HG03460 (cell line): Measurements from ENCODE around the gene SCUBE1.

Source experiments
- ATAC-seq: cut with Tn5 transposase; IDR thresholded peaks from one replicate; pipeline ENCODE4 v1.9.1; 2021; ENCODE audit not compliant: unreplicated experiment

The SCUBE1 gene

GRCh38 chr22:43329061-43329460 lies 14.1 kb downstream of the SCUBE1 start:
- no peak for ATAC-seq

- no peak for ATAC-seq
These were observed 16.1 kb downstream of the SCUBE1 start for GRCh38 chr22:43327157-43327438.

- ATAC-seq, result no peak
These were observed 16.6 kb downstream of the SCUBE1 start for GRCh38 chr22:43326331-43327156.

GRCh38 chr22:43325176-43325575 lies 18.0 kb downstream of the SCUBE1 start:
- no peak for ATAC-seq

GRCh38 chr22:43320943-43321900 lies 21.9 kb downstream of the SCUBE1 start:
- no peak for ATAC-seq

GRCh38 chr22:43319661-43320486 lies 23.3 kb downstream of the SCUBE1 start:
- ATAC-seq, result no peak

- no peak for ATAC-seq
These were observed 25.9 kb downstream of the SCUBE1 start for GRCh38 chr22:43317239-43317638.

GRCh38 chr22:43315687-43316217 lies 27.4 kb downstream of the SCUBE1 start:
- no peak for ATAC-seq

- no peak for ATAC-seq
These were observed 28.6 kb downstream of the SCUBE1 start for GRCh38 chr22:43314611-43315010.

- ATAC-seq, result no peak
These were observed 29.2 kb downstream of the SCUBE1 start for GRCh38 chr22:43313890-43314474.

- ATAC-seq, result no peak
These were observed 29.8 kb downstream of the SCUBE1 start for GRCh38 chr22:43313244-43313889.

- ATAC-seq, result no peak
These were observed 30.6 kb downstream of the SCUBE1 start for GRCh38 chr22:43312608-43313007.

- ATAC-seq, result no peak
These were observed 32.4 kb downstream of the SCUBE1 start for GRCh38 chr22:43310798-43311197.

GRCh38 chr22:43310311-43310710 lies 32.9 kb downstream of the SCUBE1 start:
- no peak for ATAC-seq

GRCh38 chr22:43308836-43309235 lies 34.3 kb downstream of the SCUBE1 start:
- ATAC-seq, result no peak

- ATAC-seq, result no peak
These were observed 34.9 kb downstream of the SCUBE1 start for GRCh38 chr22:43308060-43308830.

GRCh38 chr22:43305806-43306205 lies 37.4 kb downstream of the SCUBE1 start:
- no peak for ATAC-seq

- no peak for ATAC-seq
These were observed 38.2 kb downstream of the SCUBE1 start for GRCh38 chr22:43304831-43305590.

GRCh38 chr22:43303751-43304150 lies 39.4 kb downstream of the SCUBE1 start:
- no peak for ATAC-seq
